ENCODE data around the gene PTBP2.

Gene PTBP2

GRCh38 chr1:96825950-96826576 lies 104.5 kb downstream of the PTBP2 start:
- no peak for DNase-seq

- DNase-seq, result no peak
These were observed 111.8 kb downstream of the PTBP2 start for GRCh38 chr1:96833376-96833775.

- DNase-seq, result no peak
These were observed 113.4 kb downstream of the PTBP2 start for GRCh38 chr1:96834986-96835385.

- no peak for DNase-seq
These were observed 115.6 kb downstream of the PTBP2 start for GRCh38 chr1:96837057-96837780.

GRCh38 chr1:96837781-96838216 lies 116.2 kb downstream of the PTBP2 start:
- DNase-seq, result no peak

GRCh38 chr1:96840396-96840795 lies 118.8 kb downstream of the PTBP2 start:
- no peak for DNase-seq

- no peak for DNase-seq
These were observed 120.6 kb downstream of the PTBP2 start for GRCh38 chr1:96842215-96842614.

- no peak for DNase-seq
These were observed 121.6 kb downstream of the PTBP2 start for GRCh38 chr1:96843196-96843595.

GRCh38 chr1:96843601-96844000 lies 122.0 kb downstream of the PTBP2 start:
- DNase-seq, result no peak

GRCh38 chr1:96845464-96845863 lies 123.9 kb downstream of the PTBP2 start:
- DNase-seq, result peak; percentile 58

- DNase-seq, result no peak
These were observed 140.3 kb downstream of the PTBP2 start for GRCh38 chr1:96861836-96862235.

GRCh38 chr1:96863449-96863848 lies 141.9 kb downstream of the PTBP2 start:
- DNase-seq, result no peak
